Esophagus muscularis mucosa (tissue), 4 donors: ENCODE measurements around the gene RPS6KA5. TPM values are rescaled to one million over a fixed set of nuclear protein-coding genes. Genes with fewer than 3 reads are reported as not detected.

Experiments used
- DNase-seq: peaks from one replicate; pipeline ENCODE4 v3.0.0-alpha.2; 2017; ENCODE audit errors: extremely low spot score
- H3K27ac ChIP-seq, 4 donors: fragments of 200-600 bp; sonication (generic); replicated peaks in 1 of 4; 1 replicate in 3 of 4; 2 replicates in 1 of 4; pipeline ENCODE4 v1.5.1; 2016 to 2019; ENCODE audit warnings: mild to moderate bottlenecking in 1 of 4
- H3K27me3 ChIP-seq, 4 donors: fragments of 200-600 bp; sonication (generic); one replicate each; pipeline versions ENCODE4 v1.5.1 to v1.6.0; 2016 to 2019
- H3K36me3 ChIP-seq, 4 donors: fragments of 200-600 bp; sonication (generic); one replicate each; pipeline ENCODE4 v1.5.1; 2016 to 2019
- H3K4me1 ChIP-seq, 4 donors: fragments of 200-600 bp; sonication (generic); one replicate each; pipeline ENCODE4 v1.5.1; 2016 to 2019
- H3K4me3 ChIP-seq, 4 donors: fragments of 200-600 bp; sonication (generic); 1 replicate in 2 of 4; 2 replicates in 2 of 4; pipeline ENCODE4 v1.5.1; 2016 to 2019; ENCODE audit warnings: mild to moderate bottlenecking in 4 of 4, moderate library complexity in 1 of 4
- H3K9me3 ChIP-seq, 4 donors: fragments of 200-600 bp; sonication (generic); 1 replicate in 3 of 4; 2 replicates in 1 of 4; pipeline ENCODE4 v1.5.1; 2016 to 2019
- EP300 ChIP-seq: sonication (generic); formaldehyde crosslinking; IDR thresholded peaks from one replicate; pipeline ENCODE4 v1.6.1; 2017; ENCODE audit warnings: antibody characterized with exemption
- POLR2A ChIP-seq: fragments of 450-650 bp; IDR thresholded peaks from one replicate; pipeline ENCODE4 v1.6.1; 2017; ENCODE audit warnings: antibody characterized with exemption, moderate library complexity, mild to moderate bottlenecking, low read depth
- POLR2AphosphoS5 ChIP-seq, 2 donors: sonication (generic); formaldehyde crosslinking; IDR thresholded peaks; one replicate each; pipeline ENCODE4 v1.6.1; 2017; ENCODE audit warnings: antibody characterized with exemption in 2 of 2
- WGBS: methylation state at CpG from one replicate; pipeline ENCODE4 v1.1.5; 2018; 5-methylcytosine and 5-hydroxymethylcytosine counted together
- intact Hi-C: fragments of 100-400 bp; cut with DNase I; formaldehyde crosslinking; loops from one replicate; pipeline ENCODE4 v1.15.1; 2023
- small RNA-seq, 3 donors: library from RNA; depleted of rRNA; stranded (forward); fragments of <200 nt; gene quantifications; one replicate each; pipeline ENCODE3, GENCODE V24; 2016
- total RNA-seq, 4 donors: library from RNA; depleted of rRNA; stranded (reverse); fragments of >200 nt; gene quantifications; one replicate each; pipeline versions ENCODE4 v1.1.0 to v1.2.1, GENCODE V29; 2016
- TF ChIP-seq, protein P1 (sequence below), 3 experiments: fragments of 200-600 bp in 2 of 3; fragments of 450-650 bp in 1 of 3; sonication (generic) in 2 of 3; IDR thresholded peaks; one replicate each; pipeline ENCODE4 v1.5.1; 2017 to 2019; ENCODE audit warnings: antibody characterized with exemption in 3 of 3, mild to moderate bottlenecking in 2 of 3, moderate library complexity in 1 of 3

The RPS6KA5 gene
- total RNA-seq, 4 donors from 2014 or later = 30.8 to 40.6 (median 35.0) TPM

DNA sequence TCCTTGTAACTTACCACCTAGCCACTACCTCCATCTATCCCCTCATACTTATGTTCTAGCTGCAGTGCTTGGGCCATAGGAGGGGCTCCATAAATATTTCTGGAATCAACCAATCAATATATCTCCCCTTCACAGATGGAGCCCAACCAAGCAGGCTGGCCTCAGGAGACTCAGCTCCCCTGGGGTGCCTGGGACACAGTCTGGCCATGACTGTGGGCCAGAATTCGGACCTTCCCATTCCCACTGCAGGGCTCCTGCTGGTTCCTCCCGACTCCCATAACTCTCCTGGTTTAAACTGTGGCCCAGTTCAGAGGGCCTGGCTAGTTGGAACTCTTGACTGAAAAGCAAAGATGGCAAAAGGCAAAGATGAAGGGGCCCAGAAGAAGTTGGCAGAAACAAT is 257.2 kb downstream of the RPS6KA5 start:
- no peaks in the 10 kb centered on the region for H3K27me3 ChIP-seq
- H3K36me3 ChIP-seq = peaks cover 0 to 3% (median 0%) of the 10 kb centered on the region in 4 donors
- TF ChIP-seq, protein P1, sequence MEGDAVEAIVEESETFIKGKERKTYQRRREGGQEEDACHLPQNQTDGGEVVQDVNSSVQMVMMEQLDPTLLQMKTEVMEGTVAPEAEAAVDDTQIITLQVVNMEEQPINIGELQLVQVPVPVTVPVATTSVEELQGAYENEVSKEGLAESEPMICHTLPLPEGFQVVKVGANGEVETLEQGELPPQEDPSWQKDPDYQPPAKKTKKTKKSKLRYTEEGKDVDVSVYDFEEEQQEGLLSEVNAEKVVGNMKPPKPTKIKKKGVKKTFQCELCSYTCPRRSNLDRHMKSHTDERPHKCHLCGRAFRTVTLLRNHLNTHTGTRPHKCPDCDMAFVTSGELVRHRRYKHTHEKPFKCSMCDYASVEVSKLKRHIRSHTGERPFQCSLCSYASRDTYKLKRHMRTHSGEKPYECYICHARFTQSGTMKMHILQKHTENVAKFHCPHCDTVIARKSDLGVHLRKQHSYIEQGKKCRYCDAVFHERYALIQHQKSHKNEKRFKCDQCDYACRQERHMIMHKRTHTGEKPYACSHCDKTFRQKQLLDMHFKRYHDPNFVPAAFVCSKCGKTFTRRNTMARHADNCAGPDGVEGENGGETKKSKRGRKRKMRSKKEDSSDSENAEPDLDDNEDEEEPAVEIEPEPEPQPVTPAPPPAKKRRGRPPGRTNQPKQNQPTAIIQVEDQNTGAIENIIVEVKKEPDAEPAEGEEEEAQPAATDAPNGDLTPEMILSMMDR (IDR thresholded peaks at IDR 0.05) = no peak
- TF ChIP-seq POLR2A (no peak), POLR2AphosphoS5 (IDR thresholded peaks at IDR 0.05) (no peak), EP300 (no peak)
- H3K27ac ChIP-seq = peak overlapping the region in 2 of 4 donors; percentile 15 to 29
- DNase-seq = no peak
- H3K4me1 ChIP-seq = peaks cover 36 to 48% (median 43%) of the 10 kb centered on the region in 4 donors
- H3K4me3 ChIP-seq = no peak overlapping the region
- intact Hi-C loops = no loop called here
- 100% methylated on average over 1 of the region's 2 CpGs for WGBS
- H3K9me3 ChIP-seq = no peaks in the 10 kb centered on the region

- TF ChIP-seq, protein P1 (IDR thresholded peaks at IDR 0.05) = no peak
- H3K9me3 ChIP-seq = no peaks in the 10 kb centered on the region
- no peaks in the 10 kb centered on the region for H3K27me3 ChIP-seq
- peaks cover 19 to 33% (median 27%) of the 10 kb centered on the region in 4 donors for H3K4me1 ChIP-seq
- H3K4me3 ChIP-seq = no peak overlapping the region
- WGBS = 93% methylated on average over 5 of the region's 5 CpGs
- H3K27ac ChIP-seq = no peak overlapping the region
- intact Hi-C loops = no loop called here
- H3K36me3 ChIP-seq = peaks cover 0 to 2% (median 0%) of the 10 kb centered on the region in 4 donors
- DNase-seq = no peak
These were observed 261.0 kb downstream of the RPS6KA5 start for GRCh38 chr14:90799420-90799819.

GRCh38 chr14:90797919-90798318 is 262.5 kb downstream of the RPS6KA5 start:
- no peak for TF ChIP-seq POLR2AphosphoS5 (IDR thresholded peaks at IDR 0.05)
- no peak for TF ChIP-seq POLR2A
- TF ChIP-seq EP300 = no peak
- TF ChIP-seq, protein P1 (IDR thresholded peaks at IDR 0.05) = no peak
- intact Hi-C loops = no loop called here
- Histone ChIP-seq H3K27me3 (no peaks in the 10 kb centered on the region), H3K27ac (no peak overlapping the region), H3K4me1 (peaks cover 16 to 21% (median 16%) of the 10 kb centered on the region in 4 donors), H3K36me3 (no peaks in the 10 kb centered on the region), H3K9me3 (no peaks in the 10 kb centered on the region), H3K4me3 (no peak overlapping the region)
- DNase-seq = no peak
- 94% methylated on average over 13 of the region's 13 CpGs for WGBS

Small RNA genes within 50 kb of the gene (small RNA-seq; reads per million reads assigned to genes)
- gene RNU7-30P = 0 reads per million in 3 donors

Other genes starting within 250 kb of the RPS6KA5 start
- gene TTC7B, start 244.2 kb downstream of the RPS6KA5 start, total RNA-seq = 100 to 1,000 TPM in 2 of 4 donors, 10 to 100 TPM in 2; 54.4 to 148 (median 113) TPM
- 10 to 100 TPM; 47.2 to 88.2 (median 66.5) TPM for gene DGLUCY, start 53.4 kb upstream of the RPS6KA5 start, total RNA-seq
- 1 to 10 TPM; 1.3 to 9.1 (median 5.4) TPM for gene GPR68, start 184.1 kb upstream of the RPS6KA5 start, total RNA-seq